Measurements from ENCODE around the gene ZNF627. TPM values are rescaled to one million over a fixed set of nuclear protein-coding genes. Genes with fewer than 3 reads are reported as not detected.

The ZNF627 gene
- total and polyA plus RNA-seq, 2 of the 8 experiments (the other 6 are each of a cell fraction or from before 2014, with no cell fraction given): 7.2 to 13.7 TPM

- Histone ChIP-seq H3K23me2 (ENCODE audit: low read depth, low read length) (no peaks in the 10 kb centered on the region), H3K4ac (replicated peaks; ENCODE audit: insufficient read length, low read depth, low read length) (no peak overlapping the region), H3K9me3 (ENCODE audit: insufficient read depth in 2 of 2, low read depth in 1 of 2, low read length in 1 of 2) (peaks cover 22 to 36% of the 10 kb centered on the region in 2 experiments), H3K4me1 (replicated peaks in 1 of 4; ENCODE audit: control insufficient read depth in 3 of 4, insufficient read depth in 4 of 4, low read length in 3 of 4) (no peaks in the 10 kb centered on the region), H3K27me3 (replicated peaks in 1 of 4; ENCODE audit: control insufficient read depth in 3 of 4, extremely low read depth in 1 of 4, insufficient read depth in 3 of 4, low read length in 3 of 4) (no peaks in the 10 kb centered on the region), H3K27ac (ENCODE audit: low read depth, low read length) (no peak overlapping the region), H2BK15ac (ENCODE audit: low read length) (no peak overlapping the region), H4K8ac (ENCODE audit: extremely low read depth, insufficient read depth, low read length) (no peak overlapping the region), H2AFZ (ENCODE audit: low read length) (no peak overlapping the region), H2BK20ac (ENCODE audit: low read length) (no peak overlapping the region), H3K56ac (replicated peaks; ENCODE audit: insufficient read length, low read depth, low read length) (no peak overlapping the region), H2BK12ac (ENCODE audit: low read depth, low read length) (no peak overlapping the region), H3K14ac (ENCODE audit: insufficient read length) (no peak overlapping the region), H3K4me2 (ENCODE audit: insufficient read depth in 1 of 2, low read depth in 2 of 2, low read length in 2 of 2) (no peak overlapping the region), H3K9ac (replicated peaks in 1 of 4; ENCODE audit: extremely low read depth in 1 of 4, low read depth in 3 of 4, low read length in 3 of 4) (no peak overlapping the region), H3K36me3 (ENCODE audit: control insufficient read depth in 2 of 4, insufficient read depth in 4 of 4, low read length in 3 of 4) (peaks cover 5 to 44% (median 19%) of the 10 kb centered on the region in 4 experiments), H3K79me2 (ENCODE audit: control insufficient read depth in 1 of 2, insufficient read depth in 2 of 2, low read length in 2 of 2) (no peaks in the 10 kb centered on the region), H4K5ac (ENCODE audit: insufficient read length, low read depth, low read length) (no peak overlapping the region), H2AK5ac (ENCODE audit: low read depth, low read length) (no peak overlapping the region), H2BK120ac (replicated peaks; ENCODE audit: low read depth, low read length) (no peak overlapping the region), H4K91ac (replicated peaks; ENCODE audit: insufficient read length, low read length) (no peak overlapping the region), H3K23ac (ENCODE audit: insufficient read length) (no peak overlapping the region), H3K79me1 (ENCODE audit: low read depth, low read length) (no peaks in the 10 kb centered on the region), H4K20me1 (replicated peaks in 1 of 2; ENCODE audit: control insufficient read depth in 1 of 2, insufficient read depth in 2 of 2, low read length in 2 of 2) (no peaks in the 10 kb centered on the region), H2BK5ac (ENCODE audit: low read depth, low read length) (no peak overlapping the region), H3K4me3 (ENCODE audit: extremely low read depth in 1 of 4, insufficient read depth in 2 of 4, low read depth in 3 of 4, low read length in 4 of 4) (no peak overlapping the region), H3K18ac (ENCODE audit: extremely low read depth, low read length) (no peak overlapping the region)
- CTCF ChIA-PET (ENCODE audit: partially characterized antibody): interaction anchor here (0.6 to 1.6 kb wide), 4 partner anchors 9 to 520 kb away, joined by 3 to 4 read pairs (median 4); no protein-coding TSS in a partner anchor
- DNase-seq (ENCODE audit: low read depth in 1 of 2, low spot score in 2 of 2) (no peak), FAIRE-seq (no peak)
- POLR2A ChIA-PET (ENCODE audit: partially characterized antibody): interaction anchor here (0.7 to 1.0 kb wide), 2 partner anchors 14 to 491 kb away, joined by 3 read pairs; partner anchors contain the start of gene ZNF20
- TF ChIP-seq TAF1 (IDR thresholded peaks at IDR 0.05; ENCODE audit: low read depth, low read length) (no peak), HDAC2 (IDR thresholded peaks at IDR 0.05; ENCODE audit: borderline replicate concordance in 1 of 2, low read depth in 2 of 2, low read length in 2 of 2) (no peak), POLR2A (IDR thresholded peaks at IDR 0.05; ENCODE audit: control extremely low read depth in 1 of 2, low read depth in 2 of 2, low read length in 2 of 2) (no peak), CBX8 (IDR thresholded peaks at IDR 0.05; ENCODE audit: borderline replicate concordance, low read depth, low read length) (no peak), RXRA (IDR thresholded peaks at IDR 0.05; ENCODE audit: insufficient read depth, low read depth, low read length) (no peak), SUZ12 (IDR thresholded peaks at IDR 0.05; ENCODE audit: low read length) (no peak), SP4 (IDR thresholded peaks at IDR 0.05; ENCODE audit: low read length) (no peak), SP1 (IDR thresholded peaks at IDR 0.05; ENCODE audit: low read depth, low read length) (no peak), HDAC6 (IDR thresholded peaks at IDR 0.05; ENCODE audit: low read depth, low read length) (no peak), CTCF (IDR thresholded peaks at IDR 0.05; ENCODE audit: control extremely low read depth in 1 of 3, insufficient read depth in 1 of 3, low read depth in 1 of 3, low read length in 3 of 3) (no peak), POU5F1 (IDR thresholded peaks at IDR 0.05; ENCODE audit: low read depth, low read length) (no peak), KDM4A (IDR thresholded peaks at IDR 0.05; ENCODE audit: low read depth, low read length, severe bottlenecking) (no peak), EZH2 (IDR thresholded peaks at IDR 0.05; ENCODE audit: low read depth, low read length, severe bottlenecking) (no peak)
Measured at GRCh38 chr19:11649941-11650340, 52.7 kb downstream of the ZNF627 start.
